IPS-18c (cell line): Measurements from ENCODE around the gene GGACT.

Experiments
- H3K4me3 ChIP-seq: 2 replicates; pipeline ENCODE4 v1.7.0; 2013; ENCODE audit warnings: low read depth, mild to moderate bottlenecking, low read length, moderate library complexity; ENCODE audit not compliant: insufficient read depth
- H3K9me3 ChIP-seq: one replicate; pipeline ENCODE4 v1.6.1; 2013; ENCODE audit warnings: mild to moderate bottlenecking, low read length, moderate library complexity; ENCODE audit not compliant: control insufficient read depth, insufficient read depth

The GGACT gene

GRCh38 chr13:100540621-100541020 is 48.0 kb downstream of the GGACT start:
- no peaks in the 10 kb centered on the region for H3K9me3 ChIP-seq

DNA sequence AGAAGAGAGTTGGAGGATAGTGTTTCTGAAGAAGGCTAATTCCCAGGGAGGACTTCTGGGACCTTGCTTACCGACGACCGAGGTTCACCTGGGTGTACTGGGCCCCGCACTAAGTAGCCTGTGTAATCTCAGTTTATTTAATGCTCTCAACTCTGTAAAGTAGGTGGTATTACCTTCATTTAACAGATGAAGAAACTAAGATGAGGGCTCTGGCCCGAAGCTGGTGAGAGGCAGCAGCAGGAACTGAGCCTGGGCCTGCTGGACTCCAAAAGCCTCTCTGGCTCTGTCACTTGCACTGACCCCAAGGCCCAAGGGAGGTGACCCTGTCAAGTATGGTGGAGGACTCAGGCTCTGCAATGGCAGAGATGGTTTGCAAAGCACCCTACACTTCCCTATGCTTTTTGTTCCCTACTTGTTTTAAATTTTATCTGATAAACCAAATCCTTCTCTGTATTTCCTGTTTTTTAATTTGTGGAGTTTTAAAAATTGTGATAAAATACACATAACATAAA is 50.6 kb downstream of the GGACT start:
- Histone ChIP-seq H3K4me3 (no peak overlapping the region), H3K9me3 (no peaks in the 10 kb centered on the region)

More at GRCh38 chr13:100540621-100541020, 48.0 kb downstream of the GGACT start:
- H3K4me3 ChIP-seq, result no peak overlapping the region

GRCh38 chr13:100537486-100537885 is 51.1 kb downstream of the GGACT start:
- H3K4me3 ChIP-seq, result no peak overlapping the region
- H3K9me3 ChIP-seq, result no peaks in the 10 kb centered on the region

DNA sequence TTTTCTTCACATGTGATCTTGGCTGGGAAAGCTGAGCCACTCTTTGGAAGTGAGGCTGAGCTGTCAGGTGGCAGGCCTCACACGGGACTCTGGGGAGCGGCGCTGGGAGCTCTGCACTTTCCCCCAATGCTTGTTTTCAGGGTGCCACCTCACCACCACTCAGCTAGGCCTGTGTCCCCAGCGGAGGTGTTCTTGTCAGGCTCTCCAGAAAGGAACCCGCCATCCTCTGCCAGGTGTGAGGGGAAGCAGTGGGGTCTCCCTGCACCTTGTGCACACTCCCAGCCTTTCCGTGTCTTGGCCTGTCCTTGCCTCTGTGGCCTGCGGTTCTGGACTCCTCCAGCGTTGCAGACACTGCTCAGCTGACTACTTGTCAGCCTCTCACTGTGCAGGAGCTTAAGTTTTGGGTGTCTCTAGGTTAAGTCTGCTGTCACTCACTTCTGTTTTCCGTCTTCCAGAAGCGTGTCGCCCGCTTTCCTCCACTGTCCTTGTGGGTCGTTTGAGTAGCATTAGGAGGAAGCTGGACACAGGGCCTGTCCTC is 51.9 kb downstream of the GGACT start:
- H3K9me3 ChIP-seq, result no peaks in the 10 kb centered on the region
- no peak overlapping the region for H3K4me3 ChIP-seq

DNA sequence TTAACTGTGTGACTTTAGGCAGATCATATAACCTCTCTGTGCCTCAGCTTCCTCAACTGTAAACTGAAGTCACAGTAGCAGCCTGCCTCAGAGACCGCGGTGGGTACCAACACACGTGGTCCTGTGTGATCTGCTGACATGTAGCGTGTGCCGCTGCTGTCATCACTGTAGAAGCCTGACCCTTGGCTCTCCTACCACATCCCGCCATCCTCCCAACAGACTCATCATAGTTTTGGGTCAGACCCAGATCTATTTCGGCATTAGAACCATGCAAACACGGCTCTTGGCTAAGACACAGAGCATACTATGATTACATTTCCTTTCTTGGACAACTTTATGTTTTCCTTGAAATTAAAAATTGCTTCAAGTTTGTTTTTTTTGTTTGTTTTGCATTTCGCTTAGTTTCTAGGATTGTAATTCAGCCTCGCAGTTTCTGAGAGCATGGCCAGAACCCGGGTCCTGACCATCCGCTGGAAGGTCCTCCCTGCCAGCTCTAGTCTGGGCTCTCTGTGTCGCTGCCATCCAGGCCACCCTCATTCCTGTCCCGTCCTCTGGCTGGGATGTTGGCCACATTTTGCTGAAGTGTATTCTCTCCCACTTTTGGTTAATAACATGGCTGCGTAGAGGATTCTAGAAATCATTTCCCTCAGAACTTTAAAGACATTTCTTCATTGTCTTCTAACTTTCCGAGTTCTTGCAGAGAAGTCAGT is 53.0 kb downstream of the GGACT start:
- H3K4me3 ChIP-seq, result no peak overlapping the region
- no peaks in the 10 kb centered on the region for H3K9me3 ChIP-seq

DNA sequence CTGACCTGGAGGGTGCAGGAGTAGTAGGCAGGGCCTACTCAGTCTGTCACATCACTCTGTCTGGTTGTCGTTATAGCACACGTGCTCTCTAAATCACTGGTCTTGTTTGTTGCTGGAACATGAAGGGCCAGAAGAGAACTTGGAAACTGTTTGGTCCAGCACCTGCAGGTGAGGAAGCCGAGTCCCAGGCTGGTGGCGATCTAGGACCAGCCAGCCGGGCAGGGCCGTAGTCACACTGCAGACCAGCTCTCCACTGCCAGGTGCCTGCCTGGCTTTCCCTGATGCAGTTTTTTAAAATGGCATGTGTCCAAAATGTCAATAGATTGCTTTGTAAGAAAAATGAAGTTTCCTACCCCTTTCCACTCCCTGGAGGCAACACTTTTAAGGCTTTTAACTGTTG is 53.7 kb downstream of the GGACT start:
- no peak overlapping the region for H3K4me3 ChIP-seq
- no peaks in the 10 kb centered on the region for H3K9me3 ChIP-seq

GRCh38 chr13:100534147-100534843 is 54.3 kb downstream of the GGACT start:
- Histone ChIP-seq H3K4me3 (no peak overlapping the region), H3K9me3 (no peaks in the 10 kb centered on the region)

- no peak overlapping the region for H3K4me3 ChIP-seq
- H3K9me3 ChIP-seq, result no peaks in the 10 kb centered on the region
These were observed 55.0 kb downstream of the GGACT start for GRCh38 chr13:100533588-100534041.

- no peak overlapping the region for H3K4me3 ChIP-seq
These were observed 55.7 kb downstream of the GGACT start for GRCh38 chr13:100532836-100533435.

GRCh38 chr13:100532090-100532766 is 56.4 kb downstream of the GGACT start:
- Histone ChIP-seq H3K4me3 (no peak overlapping the region), H3K9me3 (peaks cover 2% of the 10 kb centered on the region)

More at GRCh38 chr13:100532836-100533435, 55.7 kb downstream of the GGACT start:
- H3K9me3 ChIP-seq, result no peaks in the 10 kb centered on the region

DNA sequence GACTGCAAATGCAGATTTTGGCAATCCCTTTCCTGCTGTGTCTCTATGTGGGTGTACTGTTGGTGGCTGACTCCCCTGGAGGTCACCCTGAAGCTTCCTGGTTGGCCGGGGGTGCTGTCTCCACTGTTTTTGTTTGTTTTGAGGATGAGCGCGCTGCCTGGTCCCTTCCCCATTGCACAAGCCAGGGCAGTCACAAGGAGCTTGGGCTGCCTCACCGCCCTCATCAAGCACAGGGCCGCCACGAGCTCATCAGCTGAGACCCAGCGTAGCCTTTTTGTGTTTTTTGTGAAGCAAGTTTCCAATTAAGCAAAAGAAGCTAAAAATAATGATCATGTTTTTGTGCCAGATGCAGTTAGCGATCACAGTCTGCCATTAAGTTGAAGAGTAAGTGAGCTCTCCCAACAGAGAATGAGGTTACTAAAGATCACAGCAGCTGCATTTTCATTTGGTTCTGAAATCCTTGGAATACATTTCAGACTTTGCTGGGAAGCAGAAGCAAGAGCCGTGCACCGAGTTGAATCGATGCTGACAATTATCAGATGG is 57.8 kb downstream of the GGACT start:
- H3K4me3 ChIP-seq, result no peak overlapping the region
- peaks cover 4% of the 10 kb centered on the region for H3K9me3 ChIP-seq

GRCh38 chr13:100529666-100530377 is 58.8 kb downstream of the GGACT start:
- no peak overlapping the region for H3K4me3 ChIP-seq
- H3K9me3 ChIP-seq, result peaks cover 4% of the 10 kb centered on the region

DNA sequence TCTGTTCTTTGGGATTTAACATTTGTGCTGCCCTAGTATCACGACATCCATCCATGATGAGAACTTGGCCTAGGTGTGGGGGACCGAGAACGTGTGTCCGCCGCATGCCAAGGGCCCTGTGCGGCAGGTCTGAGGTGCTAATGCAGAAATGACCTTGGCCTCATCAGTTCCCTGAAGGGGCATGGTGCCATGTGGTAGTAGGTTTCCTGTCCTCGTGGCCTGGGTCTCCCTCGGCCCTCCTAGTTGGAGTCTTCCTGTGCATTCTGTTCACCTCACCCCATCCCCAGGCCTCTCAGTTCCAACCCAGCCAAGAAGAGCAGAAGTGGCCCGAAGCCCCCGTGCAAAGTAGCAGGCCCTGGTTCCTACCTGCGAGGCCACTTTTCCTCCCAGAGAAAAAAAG is 59.8 kb downstream of the GGACT start:
- peaks cover 4% of the 10 kb centered on the region for H3K9me3 ChIP-seq
- no peak overlapping the region for H3K4me3 ChIP-seq

- H3K9me3 ChIP-seq, result peaks cover 4% of the 10 kb centered on the region
- H3K4me3 ChIP-seq, result no peak overlapping the region
These were observed 60.2 kb downstream of the GGACT start for GRCh38 chr13:100528353-100528752.

GRCh38 chr13:100527644-100528043 is 60.9 kb downstream of the GGACT start:
- Histone ChIP-seq H3K4me3 (no peak overlapping the region), H3K9me3 (peaks cover 4% of the 10 kb centered on the region)

- Histone ChIP-seq H3K9me3 (peaks cover 4% of the 10 kb centered on the region), H3K4me3 (no peak overlapping the region)
These were observed 62.1 kb downstream of the GGACT start for GRCh38 chr13:100526318-100527000.
